Gastroesophageal sphincter (tissue), 3 donors: ENCODE data around the gene MAP2K4.

Source experiments
- CTCF ChIP-seq, 4 experiments: fragments of 200-600 bp in 2 of 4; fragments of 450-650 bp in 2 of 4; sonication (generic) in 1 of 4; IDR thresholded peaks; one replicate each; pipeline ENCODE4 v1.5.1; 2017 to 2019; ENCODE audit warnings: antibody characterized with exemption in 4 of 4, mild to moderate bottlenecking in 2 of 4, moderate library complexity in 2 of 4
- EP300 ChIP-seq: sonication (generic); formaldehyde crosslinking; IDR thresholded peaks from one replicate; pipeline ENCODE4 v1.6.1; 2017; ENCODE audit warnings: antibody characterized with exemption, mild to moderate bottlenecking
- POLR2A ChIP-seq, 2 donors: fragments of 450-650 bp; IDR thresholded peaks; one replicate each; pipeline ENCODE4 v1.6.1; 2017; ENCODE audit warnings: antibody characterized with exemption in 2 of 2, mild to moderate bottlenecking in 2 of 2, moderate library complexity in 1 of 2

- no peak for TF ChIP-seq CTCF (IDR thresholded peaks at IDR 0.05)
- no peak for TF ChIP-seq EP300
- no peak for TF ChIP-seq POLR2A (IDR thresholded peaks at IDR 0.05)
Observed at GRCh38 chr17:12053552-12053951, 32.9 kb downstream of the MAP2K4 start.
